ENCODE results near the gene APOC3.

The APOC3 gene

GRCh38 chr11:116882386-116882785, 52.7 kb downstream of the APOC3 start:
- no peak for DNase-seq
- TF ChIP-seq CTCF (IDR thresholded peaks at IDR 0.05): no peak
- intact Hi-C loops (cut with DNase I; ENCODE audit: low total_unique reads): no loop called here
- H3K4me3 ChIP-seq: no peak overlapping the region
- no peak overlapping the region for H3K27ac ChIP-seq
- H3K36me3 ChIP-seq: peaks cover 0 to 6% (median 0%) of the 10 kb centered on the region in 3 donors
- no peaks in the 10 kb centered on the region for H3K27me3 ChIP-seq
- H3K9me3 ChIP-seq: no peaks in the 10 kb centered on the region
- H3K4me1 ChIP-seq: peaks cover 0 to 21% (median 6%) of the 10 kb centered on the region in 4 donors
